SK-N-SH (cell line): Measurements from ENCODE around the gene TMEM184B. TPM values are rescaled to one million over a fixed set of nuclear protein-coding genes. Genes with fewer than 3 reads are reported as not detected.

Experiments
- CTCF ChIA-PET: fragments of 300-600, 350-600 bp; formaldehyde crosslinking; extraction: SDS; loops from one replicate; lab custom pipeline; 2021; lab: Yijun Ruan, JAX
- POLR2A ChIA-PET: fragments of 350-600 bp; sonication (Branson Sonifier 250); formaldehyde crosslinking; extraction: SDS; loops from one replicate; lab custom pipeline; 2020; ENCODE audit warnings: antibody characterized with exemption, inconsistent platforms; lab: Yijun Ruan, JAX
- DNase-seq: peaks from one replicate; pipeline ENCODE4 v3.0.0; 2012
- H2AFZ ChIP-seq: fragments of 200-600 bp; sonication (generic); 2 replicates; pipeline ENCODE4 v1.8.1; 2016; ENCODE audit warnings: antibody characterized with exemption, mild to moderate bottlenecking, low read depth
- H3F3A ChIP-seq: fragments of 200-600 bp; sonication (generic); replicated peaks from 2 replicates; pipeline ENCODE3; 2016; ENCODE audit warnings: antibody characterized with exemption, mild to moderate bottlenecking; ENCODE audit not compliant: insufficient read depth
- H3K27ac ChIP-seq, 2 experiments: fragments of 200-500 bp in 1 of 2; fragments of 200-600 bp in 1 of 2; sonication (Bioruptor generic) in 1 of 2; sonication (generic), shearing (Covaris generic) in 1 of 2; 2 replicates each; pipeline versions ENCODE4 v1.5.1 to v1.6.1; 2014 to 2016; ENCODE audit warnings: low read depth in 2 of 2, inconsistent platforms in 1 of 2, low read length in 1 of 2, mild to moderate bottlenecking in 1 of 2, mixed read lengths in 1 of 2
- H3K27me3 ChIP-seq: fragments of 200-600 bp; sonication (generic), shearing (Covaris generic); 2 replicates; pipeline ENCODE4 v1.6.1; 2016; ENCODE audit warnings: mixed run types; ENCODE audit not compliant: insufficient read depth
- H3K36me3 ChIP-seq, 2 experiments: fragments of 200-500 bp in 1 of 2; fragments of 200-600 bp in 1 of 2; sonication (Bioruptor generic) in 1 of 2; sonication (generic) in 1 of 2; replicated peaks in 1 of 2; 2 replicates each; pipeline versions ENCODE3 to v1.5.1; 2014 to 2016; ENCODE audit warnings: low read length in 1 of 2, mild to moderate bottlenecking in 1 of 2; ENCODE audit not compliant: insufficient read depth in 2 of 2, control insufficient read depth in 1 of 2
- H3K4me1 ChIP-seq, 2 experiments: fragments of 200-500 bp in 1 of 2; fragments of 200-600 bp in 1 of 2; sonication (Bioruptor generic) in 1 of 2; sonication (generic), shearing (Covaris generic) in 1 of 2; 2 replicates each; pipeline versions ENCODE4 v1.5.1 to v1.6.1; 2014 to 2016; ENCODE audit warnings: low read depth in 1 of 2, low read length in 1 of 2, mixed run types in 1 of 2; ENCODE audit not compliant: insufficient read depth in 2 of 2, control insufficient read depth in 1 of 2
- H3K4me2 ChIP-seq: fragments of 200-600 bp; sonication (generic), shearing (Covaris generic); 2 replicates; pipeline ENCODE4 v1.6.1; 2017; ENCODE audit warnings: mixed run types
- H3K4me3 ChIP-seq, 2 experiments: fragments of 200-500 bp in 1 of 2; fragments of 200-600 bp in 1 of 2; sonication (Bioruptor generic) in 1 of 2; sonication (generic), shearing (Covaris generic) in 1 of 2; 2 replicates each; pipeline versions ENCODE4 v1.5.1 to v1.8.1; 2014 to 2016; ENCODE audit warnings: low read depth in 2 of 2, inconsistent platforms in 1 of 2, low read length in 1 of 2, mild to moderate bottlenecking in 1 of 2, mixed read lengths in 1 of 2, moderate library complexity in 1 of 2
- H3K79me2 ChIP-seq: fragments of 200-600 bp; sonication (generic); 2 replicates; pipeline ENCODE4 v1.8.1; 2017; ENCODE audit warnings: mild to moderate bottlenecking; ENCODE audit not compliant: insufficient read depth
- H3K9ac ChIP-seq: fragments of 200-600 bp; sonication (generic); 2 replicates; pipeline ENCODE4 v1.6.1; 2017; ENCODE audit warnings: mixed run types
- H3K9me2 ChIP-seq: fragments of 200-600 bp; sonication (generic); 2 replicates; pipeline ENCODE4 v1.6.1; 2017; ENCODE audit warnings: mixed run types
- H3K9me3 ChIP-seq: fragments of 200-600 bp; sonication (generic); 2 replicates; pipeline ENCODE4 v1.6.1; 2017; ENCODE audit warnings: mixed run types, mild to moderate bottlenecking, moderate library complexity
- H4K20me1 ChIP-seq: fragments of 200-600 bp; sonication (generic); 2 replicates; pipeline ENCODE4 v1.6.1; 2017; ENCODE audit warnings: mild to moderate bottlenecking, mixed run types; ENCODE audit not compliant: insufficient read depth
- EZH2phosphoT487 ChIP-seq: fragments of 200-600 bp; sonication (generic); IDR thresholded peaks from 2 replicates; pipeline ENCODE4 v1.6.1; 2017; ENCODE audit warnings: low read depth, mixed run types, mild to moderate bottlenecking, antibody characterized with exemption, moderate library complexity, borderline replicate concordance
- FOSL2 ChIP-seq: IDR thresholded peaks from 2 replicates; pipeline ENCODE4 v1.4.0; 2012; ENCODE audit warnings: low read depth, mild to moderate bottlenecking, moderate library complexity, borderline replicate concordance
- FOXM1 ChIP-seq: IDR thresholded peaks from 2 replicates; pipeline ENCODE4 v1.4.0; 2012; ENCODE audit warnings: low read depth, mild to moderate bottlenecking
- GABPA ChIP-seq: IDR thresholded peaks from 2 replicates; pipeline ENCODE4 v1.4.0; 2012; ENCODE audit warnings: low read depth, mild to moderate bottlenecking
- MAX ChIP-seq: IDR thresholded peaks from 2 replicates; pipeline ENCODE4 v1.4.0; 2012; ENCODE audit warnings: low read depth
- MEF2A ChIP-seq: IDR thresholded peaks from 2 replicates; pipeline ENCODE4 v1.4.0; 2012; ENCODE audit warnings: low read depth, borderline replicate concordance
- MXI1 ChIP-seq: IDR thresholded peaks from 2 replicates; pipeline ENCODE4 v1.6.1; 2012; ENCODE audit warnings: mild to moderate bottlenecking, low read depth, low read length, improper control_type of control experiment
- NFIC ChIP-seq: IDR thresholded peaks from 2 replicates; pipeline ENCODE4 v1.4.0; 2012; ENCODE audit warnings: borderline replicate concordance
- PBX3 ChIP-seq: IDR thresholded peaks from 2 replicates; pipeline ENCODE4; 2012
- POLR2AphosphoS5 ChIP-seq: IDR thresholded peaks from 2 replicates; pipeline ENCODE4 v1.6.1; 2012; ENCODE audit warnings: low read depth, low read length
- RAD21 ChIP-seq: IDR thresholded peaks from 2 replicates; pipeline ENCODE4 v1.6.1; 2012; ENCODE audit warnings: mild to moderate bottlenecking, low read length
- RCOR1 ChIP-seq: fragments of 150-350 bp; IDR thresholded peaks from 2 replicates; pipeline ENCODE4 v1.6.1; 2017; ENCODE audit warnings: antibody characterized with exemption, low read length
- SMC3 ChIP-seq: IDR thresholded peaks from 2 replicates; pipeline ENCODE4 v1.6.1; 2012; ENCODE audit warnings: low read depth, low read length, improper control_type of control experiment
- TAF1 ChIP-seq: IDR thresholded peaks from 2 replicates; pipeline ENCODE4 v1.6.1; 2012; ENCODE audit warnings: low read depth, mild to moderate bottlenecking, low read length, moderate library complexity, borderline replicate concordance
- TEAD4 ChIP-seq: IDR thresholded peaks from 2 replicates; pipeline ENCODE4 v1.4.0; 2012; ENCODE audit warnings: mild to moderate bottlenecking, borderline replicate concordance; ENCODE audit not compliant: insufficient read depth
- USF2 ChIP-seq: fragments of 150-350 bp; IDR thresholded peaks from 2 replicates; pipeline ENCODE4 v1.6.1; 2017; ENCODE audit warnings: antibody characterized with exemption, low read length, low read depth, borderline replicate concordance
- WGBS: methylation state at CpG from one replicate; pipeline ENCODE4 v1.1.6; 2017; ENCODE audit warnings: low lambda C conversion rate; 5-methylcytosine and 5-hydroxymethylcytosine counted together
- polyA plus RNA-seq, 3 experiments: library from polyadenylated mRNA; depleted of rRNA; stranded (reverse); fragments of >200 nt; gene quantifications; 2 replicates each; pipeline ENCODE4 v1.2.3, GENCODE V29; 2012

TMEM184B gene
- polyA plus RNA-seq, 1 of the 3 experiments (the other 2 are of a cell fraction): 25.3 TPM

GRCh38 chr22:38221407-38221806 is 51.4 kb downstream of the TMEM184B start (continued):
- TF ChIP-seq TEAD4 (no peak), RCOR1 (no peak)

- WGBS: no CpG with 5 or more reads among the region's 22 CpGs
- CTCF ChIA-PET: interaction anchor here (0.7 kb wide), 1 partner anchor 8 kb away, joined by 4 read pairs; no protein-coding TSS in a partner anchor
- no peaks in the 10 kb centered on the region for H4K20me1 ChIP-seq
- no peak overlapping the region for H3K9ac ChIP-seq
- no peak overlapping the region for H3K4me3 ChIP-seq
- H3K27ac ChIP-seq: no peak overlapping the region
- H3K79me2 ChIP-seq: no peaks in the 10 kb centered on the region
- H3K9me2 ChIP-seq: no peaks in the 10 kb centered on the region
- no peaks in the 10 kb centered on the region for H3K9me3 ChIP-seq
- no peak overlapping the region for H3K4me2 ChIP-seq
- no peak for DNase-seq
- POLR2A ChIA-PET: interaction anchor here (0.7 kb wide), 1 partner anchor 64 kb away, joined by 3 read pairs; no protein-coding TSS in a partner anchor
- H2AFZ ChIP-seq: no peak overlapping the region
- peaks cover 0 to 14% of the 10 kb centered on the region in 2 experiments; a peak in 2 of 4 replicates for H3K4me1 ChIP-seq
- peaks cover 0 to 10% of the 10 kb centered on the region in 2 experiments for H3K36me3 ChIP-seq
- peaks cover 4% of the 10 kb centered on the region for H3F3A ChIP-seq
- H3K27me3 ChIP-seq: no peaks in the 10 kb centered on the region
- TF ChIP-seq EZH2phosphoT487 (no peak), USF2 (no peak), FOXM1 (no peak), RAD21 (no peak), MAX (no peak), NFIC (no peak), MXI1 (no peak), SMC3 (no peak), GABPA (no peak), POLR2AphosphoS5 (no peak), MEF2A (no peak), TAF1 (no peak), PBX3 (no peak), FOSL2 (no peak)
- TF ChIP-seq, all 33 proteins: peak for 0
Observed at GRCh38 chr22:38220653-38221386, 52.0 kb downstream of the TMEM184B start.
